HepG2 (cell line): ENCODE results near the gene HYAL1. TPM values are rescaled to one million over a fixed set of nuclear protein-coding genes. Genes with fewer than 3 reads are reported as not detected.

Source experiments
- AKNA ChIP-seq: sonication (generic); formaldehyde crosslinking; IDR thresholded peaks from 2 replicates; pipeline ENCODE4 v1.4.0; 2020; ENCODE audit warnings: missing genetic modification reagents, borderline replicate concordance
- EP300 ChIP-seq, 3 experiments: sonication (generic) in 1 of 3; formaldehyde crosslinking in 1 of 3; IDR thresholded peaks; 2 replicates each; pipeline versions ENCODE4 v1.5.1 to v1.6.1; 2011 to 2020; ENCODE audit warnings: low read depth in 2 of 3, low read length in 2 of 3, borderline replicate concordance in 1 of 3, improper control_type of control experiment in 1 of 3, mild to moderate bottlenecking in 1 of 3, missing genetic modification reagents in 1 of 3, moderate library complexity in 1 of 3
- ETV6 ChIP-seq: sonication (generic); formaldehyde crosslinking; conservative IDR thresholded peaks from 2 replicates; pipeline ENCODE4 v1.4.0; 2020; ENCODE audit warnings: missing genetic modification reagents
- FOXA3 ChIP-seq: IDR thresholded peaks from 2 replicates; pipeline ENCODE4 v1.6.1; 2016; ENCODE audit warnings: missing genetic modification reagents, missing compliant biosample characterization
- GABPA ChIP-seq, 2 experiments: IDR thresholded peaks; 2 replicates each; pipeline ENCODE4 v1.6.1; 2011 to 2016; ENCODE audit warnings: low read depth in 2 of 2, low read length in 1 of 2, missing biosample characterization in 1 of 2, missing genetic modification characterization in 1 of 2
- GATAD1 ChIP-seq: IDR thresholded peaks from 2 replicates; pipeline ENCODE4 v1.6.1; 2016; ENCODE audit warnings: missing genetic modification reagents, missing compliant biosample characterization
- GTF2F1 ChIP-seq: fragments of 150-350 bp; IDR thresholded peaks from 2 replicates; pipeline ENCODE4 v1.6.1; 2014; ENCODE audit warnings: low read length
- IRF1 ChIP-seq: sonication (generic); formaldehyde crosslinking; IDR thresholded peaks from 2 replicates; pipeline ENCODE4 v1.4.0; 2020; ENCODE audit warnings: low read depth, mild to moderate bottlenecking, missing genetic modification reagents
- JUN ChIP-seq: sonication (generic); formaldehyde crosslinking; IDR thresholded peaks from 2 replicates; pipeline ENCODE4 v1.4.0; 2020; ENCODE audit warnings: mild to moderate bottlenecking, missing genetic modification reagents
- PPARG ChIP-seq: conservative IDR thresholded peaks from 2 replicates; pipeline ENCODE4 v1.6.1; 2016; ENCODE audit warnings: missing biosample characterization, missing genetic modification reagents
- ZFY ChIP-seq: sonication (generic); formaldehyde crosslinking; IDR thresholded peaks from 2 replicates; pipeline ENCODE4 v1.4.0; 2020; ENCODE audit warnings: missing genetic modification reagents
- polyA plus RNA-seq, 8 experiments: library from polyadenylated mRNA; depleted of rRNA in 3 of 8; stranded (reverse) in 7 of 8; unstranded in 1 of 8; fragments of >200 nt; fragmentation: Illumina TruSeq in 4 of 8; extraction: Trizol in 4 of 8; gene quantifications; 2 replicates each; pipeline versions ENCODE4 v1.2.1 to v1.2.3, GENCODE V29; 2011 to 2016; ENCODE audit warnings: low read depth in 4 of 8, missing spikeins in 1 of 8, mixed read lengths in 1 of 8; ENCODE audit not compliant: insufficient read depth in 1 of 8
- total RNA-seq, 5 experiments: library from RNA; depleted of rRNA; stranded (reverse); fragments of >200 nt; fragmentation: Illumina TruSeq; extraction: Trizol; gene quantifications; 2 replicates each; pipeline ENCODE4 v1.2.3, GENCODE V29; 2016; ENCODE audit warnings: low read depth in 1 of 5
- TF ChIP-seq, protein P1 (sequence below): IDR thresholded peaks from 2 replicates; pipeline ENCODE4 v1.6.1; 2016; ENCODE audit warnings: missing compliant biosample characterization, missing genetic modification reagents, borderline replicate concordance
- TF ChIP-seq, protein P2 (sequence below): sonication (generic); formaldehyde crosslinking; conservative IDR thresholded peaks from 2 replicates; pipeline ENCODE4 v1.4.0; 2020; ENCODE audit warnings: missing genetic modification reagents
- TF ChIP-seq, protein P3 (sequence below): IDR thresholded peaks from 2 replicates; pipeline ENCODE4 v1.6.1; 2016; ENCODE audit warnings: mild to moderate bottlenecking, missing biosample characterization, missing genetic modification reagents
- TF ChIP-seq, protein P4 (sequence below): sonication (generic); formaldehyde crosslinking; conservative IDR thresholded peaks from 2 replicates; pipeline ENCODE4 v1.8.0; 2022; ENCODE audit warnings: low read depth, missing genetic modification reagents

The HYAL1 gene
- total and polyA plus RNA-seq, 2 of the 13 experiments (the other 11 are each of a cell fraction or from before 2014, with no cell fraction given): 76.5 to 193 TPM

GRCh38 chr3:50324351-50325112 lies 21.2 kb upstream of the HYAL1 start (continued):
- TF ChIP-seq, protein P1, sequence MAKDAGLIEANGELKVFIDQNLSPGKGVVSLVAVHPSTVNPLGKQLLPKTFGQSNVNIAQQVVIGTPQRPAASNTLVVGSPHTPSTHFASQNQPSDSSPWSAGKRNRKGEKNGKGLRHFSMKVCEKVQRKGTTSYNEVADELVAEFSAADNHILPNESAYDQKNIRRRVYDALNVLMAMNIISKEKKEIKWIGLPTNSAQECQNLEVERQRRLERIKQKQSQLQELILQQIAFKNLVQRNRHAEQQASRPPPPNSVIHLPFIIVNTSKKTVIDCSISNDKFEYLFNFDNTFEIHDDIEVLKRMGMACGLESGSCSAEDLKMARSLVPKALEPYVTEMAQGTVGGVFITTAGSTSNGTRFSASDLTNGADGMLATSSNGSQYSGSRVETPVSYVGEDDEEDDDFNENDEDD (CRISPR knock-in tag): no peak
- TF ChIP-seq GTF2F1 (no peak), PPARG (CRISPR knock-in tag) (peak; percentile 47; the same call in 1 of the 2 replicates), GATAD1 (CRISPR knock-in tag) (peak; percentile 64; the same call in 1 of the 2 replicates), GABPA (IDR thresholded peaks at IDR 0.05; ENCODE audit: low read depth, low read length) (no peak), GABPA (CRISPR knock-in tag; IDR thresholded peaks at IDR 0.05; ENCODE audit: low read depth) (peak; percentile 39), EP300 (IDR thresholded peaks at IDR 0.05; ENCODE audit: low read depth in 2 of 2, low read length in 2 of 2) (no peak), EP300 (CRISPR knock-in tag; IDR thresholded peaks at IDR 0.05; ENCODE audit: borderline replicate concordance) (0 out of 2 replicates have a peak, but pooled peaks have one; percentile 25), JUN (CRISPR knock-in tag) (no peak), ZFY (CRISPR knock-in tag) (peak; percentile 28; the same call in 1 of the 2 replicates), AKNA (no peak), ETV6 (CRISPR knock-in tag) (no peak), FOXA3 (CRISPR knock-in tag) (peak; percentile 45; the same call in 1 of the 2 replicates), IRF1 (CRISPR knock-in tag) (0 out of 2 replicates have a peak, but pooled peaks have one; percentile 32)
- TF ChIP-seq, protein P2, sequence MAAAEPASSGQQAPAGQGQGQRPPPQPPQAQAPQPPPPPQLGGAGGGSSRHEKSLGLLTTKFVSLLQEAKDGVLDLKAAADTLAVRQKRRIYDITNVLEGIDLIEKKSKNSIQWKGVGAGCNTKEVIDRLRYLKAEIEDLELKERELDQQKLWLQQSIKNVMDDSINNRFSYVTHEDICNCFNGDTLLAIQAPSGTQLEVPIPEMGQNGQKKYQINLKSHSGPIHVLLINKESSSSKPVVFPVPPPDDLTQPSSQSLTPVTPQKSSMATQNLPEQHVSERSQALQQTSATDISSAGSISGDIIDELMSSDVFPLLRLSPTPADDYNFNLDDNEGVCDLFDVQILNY (CRISPR knock-in tag): no peak
- TF ChIP-seq, protein P3, sequence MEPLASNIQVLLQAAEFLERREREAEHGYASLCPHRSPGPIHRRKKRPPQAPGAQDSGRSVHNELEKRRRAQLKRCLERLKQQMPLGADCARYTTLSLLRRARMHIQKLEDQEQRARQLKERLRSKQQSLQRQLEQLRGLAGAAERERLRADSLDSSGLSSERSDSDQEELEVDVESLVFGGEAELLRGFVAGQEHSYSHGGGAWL: peak; percentile 44; the same call in 1 of the 2 replicates
- TF ChIP-seq, protein P4, sequence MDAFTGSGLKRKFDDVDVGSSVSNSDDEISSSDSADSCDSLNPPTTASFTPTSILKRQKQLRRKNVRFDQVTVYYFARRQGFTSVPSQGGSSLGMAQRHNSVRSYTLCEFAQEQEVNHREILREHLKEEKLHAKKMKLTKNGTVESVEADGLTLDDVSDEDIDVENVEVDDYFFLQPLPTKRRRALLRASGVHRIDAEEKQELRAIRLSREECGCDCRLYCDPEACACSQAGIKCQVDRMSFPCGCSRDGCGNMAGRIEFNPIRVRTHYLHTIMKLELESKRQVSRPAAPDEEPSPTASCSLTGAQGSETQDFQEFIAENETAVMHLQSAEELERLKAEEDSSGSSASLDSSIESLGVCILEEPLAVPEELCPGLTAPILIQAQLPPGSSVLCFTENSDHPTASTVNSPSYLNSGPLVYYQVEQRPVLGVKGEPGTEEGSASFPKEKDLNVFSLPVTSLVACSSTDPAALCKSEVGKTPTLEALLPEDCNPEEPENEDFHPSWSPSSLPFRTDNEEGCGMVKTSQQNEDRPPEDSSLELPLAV (CRISPR knock-in tag): no peak
